GM12878 (cell line): ENCODE data around the gene PNLDC1. TPM values are rescaled to one million over a fixed set of nuclear protein-coding genes. Genes with fewer than 3 reads are reported as not detected.

Experiments used
- ATAC-seq: fragments of 200-7000 bp; cut with Tn5 transposase; 3 replicates; pipeline ENCODE4 v1.9.1; 2020; ENCODE audit warnings: mild to moderate bottlenecking, moderate library complexity
- BruUV-seq: library from RNA; stranded (reverse); fragments of 400-500 nt; replicated peaks from 2 replicates; lab custom pipeline; 2021; lab: Mats Ljungman, UMichigan
- CTCF ChIA-PET: fragments of 300-600 bp; sonication (Branson Sonifier 250); formaldehyde crosslinking; extraction: SDS; loops from one replicate; lab custom pipeline; 2021; ENCODE audit warnings: inconsistent platforms; lab: Yijun Ruan, JAX
- POLR2A ChIA-PET: fragments of 350-600 bp; formaldehyde crosslinking; extraction: SDS; loops from one replicate; lab custom pipeline; 2021; ENCODE audit warnings: inconsistent platforms; lab: Charles Lee
- RAD21 ChIA-PET: fragments of 300-600 bp; sonication (Branson Sonifier 250); formaldehyde crosslinking; loops from one replicate; lab custom pipeline; 2023; ENCODE audit warnings: antibody characterized with exemption; ENCODE audit not compliant: unreplicated experiment; lab: Charles Lee
- SMC1A ChIA-PET: fragments of 300-600 bp; sonication (Branson Sonifier 250); formaldehyde crosslinking; loops from one replicate; lab custom pipeline; 2023; ENCODE audit not compliant: unreplicated experiment, uncharacterized antibody; lab: Charles Lee
- DNase-seq: peaks from one replicate; pipeline ENCODE4 v3.0.0-alpha.2; 2011; ENCODE audit warnings: low read depth, low spot score
- FAIRE-seq: peaks from 3 replicates; lab custom pipeline; 2011; peaks lifted over from hg19 to GRCh38; lab: Jason Lieb, UNC
- H2AFZ ChIP-seq: 2 replicates; pipeline ENCODE4 v1.6.0; 2011; ENCODE audit warnings: low read depth, low read length, control low read depth; ENCODE audit not compliant: control insufficient read depth
- H3K27ac ChIP-seq: 2 replicates; pipeline ENCODE4 v1.5.1; 2011; ENCODE audit warnings: control low read depth; ENCODE audit not compliant: control insufficient read depth, insufficient read depth
- H3K27me3 ChIP-seq, 2 experiments: replicated peaks in 1 of 2; 2 replicates each; pipeline versions ENCODE4 v1.6.0 to v1.6.1; 2011; ENCODE audit warnings: low read length in 1 of 2; ENCODE audit not compliant: control insufficient read depth in 2 of 2, insufficient read depth in 2 of 2
- H3K36me3 ChIP-seq, 2 experiments: 2 replicates each; pipeline ENCODE4 v1.5.1; 2011; ENCODE audit warnings: low read length in 1 of 2; ENCODE audit not compliant: control insufficient read depth in 2 of 2, insufficient read depth in 2 of 2
- H3K4me1 ChIP-seq: 2 replicates; pipeline ENCODE4 v1.6.1; 2011; ENCODE audit warnings: mild to moderate bottlenecking, low read length, moderate library complexity, mixed read lengths; ENCODE audit not compliant: control insufficient read depth, insufficient read depth
- H3K4me2 ChIP-seq: 2 replicates; pipeline ENCODE4 v1.6.0; 2011; ENCODE audit warnings: control low read depth; ENCODE audit not compliant: control insufficient read depth, insufficient read depth
- H3K4me3 ChIP-seq: fragments of 200-600 bp; sonication (generic); 2 replicates; pipeline ENCODE4 v1.5.1; 2016
- H3K79me2 ChIP-seq: 2 replicates; pipeline ENCODE4 v1.6.0; 2011; ENCODE audit warnings: low read length; ENCODE audit not compliant: control insufficient read depth, insufficient read depth
- H3K9ac ChIP-seq: 2 replicates; pipeline ENCODE4 v1.8.0; 2011; ENCODE audit warnings: low read length, control low read depth, mixed read lengths; ENCODE audit not compliant: control insufficient read depth, insufficient read depth
- H3K9me3 ChIP-seq: replicated peaks from 3 replicates; pipeline ENCODE4 v1.5.1; 2011; ENCODE audit warnings: mild to moderate bottlenecking, low read length; ENCODE audit not compliant: control insufficient read depth, insufficient read depth
- H4K20me1 ChIP-seq: 2 replicates; pipeline ENCODE4 v1.6.0; 2011; ENCODE audit not compliant: control insufficient read depth, insufficient read depth
- BACH1 ChIP-seq: fragments of 450-650 bp; IDR thresholded peaks from 2 replicates; pipeline ENCODE4 v1.6.1; 2017; ENCODE audit warnings: mild to moderate bottlenecking, borderline replicate concordance
- BHLHE40 ChIP-seq, 2 experiments: fragments of 450-650 bp in 1 of 2; IDR thresholded peaks; 2 replicates each; pipeline ENCODE4 v1.6.1; 2011 to 2017; ENCODE audit warnings: low read depth in 2 of 2, borderline replicate concordance in 1 of 2, improper control_type of control experiment in 1 of 2, low read length in 1 of 2, mild to moderate bottlenecking in 1 of 2
- BRCA1 ChIP-seq: IDR thresholded peaks from 2 replicates; pipeline ENCODE4 v1.6.1; 2011; ENCODE audit warnings: low read depth, low read length, improper control_type of control experiment
- CREB1 ChIP-seq: IDR thresholded peaks from 2 replicates; pipeline ENCODE4 v1.6.1; 2012; ENCODE audit warnings: low read depth, mild to moderate bottlenecking, inconsistent platforms
- EED ChIP-seq: sonication (generic); IDR thresholded peaks from 2 replicates; pipeline ENCODE4 v1.6.1; 2016; ENCODE audit warnings: antibody characterized with exemption, low read depth
- EZH2 ChIP-seq: IDR thresholded peaks from 2 replicates; pipeline ENCODE4 v1.6.1; 2012; ENCODE audit warnings: low read depth, mild to moderate bottlenecking, control low read depth, inconsistent platforms, low read length, borderline replicate concordance; ENCODE audit not compliant: control insufficient read depth
- IKZF2 ChIP-seq, 2 experiments: fragments of 450-650 bp; IDR thresholded peaks; 2 replicates each; pipeline ENCODE4 v1.6.1; 2017; ENCODE audit warnings: mild to moderate bottlenecking in 2 of 2, moderate library complexity in 2 of 2
- IRF4 ChIP-seq: IDR thresholded peaks from 2 replicates; pipeline ENCODE4 v1.6.1; 2011; ENCODE audit warnings: low read depth, low read length
- LARP7 ChIP-seq: fragments of 450-650 bp; IDR thresholded peaks from 2 replicates; pipeline ENCODE4 v1.6.1; 2017; ENCODE audit warnings: mild to moderate bottlenecking
- MEF2A ChIP-seq: IDR thresholded peaks from 2 replicates; pipeline ENCODE4 v1.6.1; 2011; ENCODE audit warnings: low read depth, mild to moderate bottlenecking, low read length, moderate library complexity; ENCODE audit not compliant: insufficient read depth
- MEF2B ChIP-seq: fragments of 450-650 bp; IDR thresholded peaks from 2 replicates; pipeline ENCODE4 v1.6.1; 2018; ENCODE audit warnings: mild to moderate bottlenecking, moderate library complexity; ENCODE audit not compliant: partially characterized antibody, poor library complexity, severe bottlenecking
- NBN ChIP-seq: fragments of 450-650 bp; IDR thresholded peaks from 2 replicates; pipeline ENCODE4 v1.6.1; 2016
- NR2C1 ChIP-seq: fragments of 450-650 bp; IDR thresholded peaks from 2 replicates; pipeline ENCODE4 v1.6.1; 2017; ENCODE audit warnings: antibody characterized with exemption, mild to moderate bottlenecking, moderate library complexity
- NRF1 ChIP-seq: conservative IDR thresholded peaks from 2 replicates; pipeline ENCODE4 v1.6.1; 2011; ENCODE audit warnings: mild to moderate bottlenecking, low read depth, low read length, improper control_type of control experiment
- PAX5 ChIP-seq: IDR thresholded peaks from 2 replicates; pipeline ENCODE4 v1.6.1; 2011; ENCODE audit warnings: low read depth, low read length, borderline replicate concordance
- POLR2A ChIP-seq: IDR thresholded peaks from 2 replicates; pipeline ENCODE4 v1.6.1; 2011; ENCODE audit warnings: low read depth, mild to moderate bottlenecking, low read length
- POU2F2 ChIP-seq: IDR thresholded peaks from 3 replicates; pipeline ENCODE4 v1.6.1; 2011; ENCODE audit warnings: low read depth, mild to moderate bottlenecking, low read length, borderline replicate concordance
- RELA ChIP-seq: fragments of 450-650 bp; IDR thresholded peaks from 2 replicates; pipeline ENCODE4 v1.8.0; 2014; ENCODE audit warnings: borderline replicate concordance; ENCODE audit not compliant: partially characterized antibody
- RUNX3 ChIP-seq: IDR thresholded peaks from 2 replicates; pipeline ENCODE4 v1.6.1; 2012; ENCODE audit warnings: low read length, inconsistent platforms
- SIN3A ChIP-seq: IDR thresholded peaks from 2 replicates; pipeline ENCODE4 v1.6.1; 2012; ENCODE audit warnings: low read depth, low read length, improper control_type of control experiment
- SIX5 ChIP-seq: IDR thresholded peaks from 2 replicates; pipeline ENCODE4 v1.6.1; 2011; ENCODE audit warnings: mild to moderate bottlenecking, low read depth, low read length, moderate library complexity; ENCODE audit not compliant: severe bottlenecking
- SMAD5 ChIP-seq: IDR thresholded peaks from 2 replicates; pipeline ENCODE4 v1.6.1; 2016; ENCODE audit warnings: antibody characterized with exemption, low read depth
- SREBF1 ChIP-seq: IDR thresholded peaks from 2 replicates; pipeline ENCODE4 v1.6.1; 2012; ENCODE audit warnings: mild to moderate bottlenecking, low read length
- TCF12 ChIP-seq: IDR thresholded peaks from 2 replicates; pipeline ENCODE4 v1.6.1; 2011; ENCODE audit warnings: low read depth, mild to moderate bottlenecking, low read length
- YY1 ChIP-seq: IDR thresholded peaks from 2 replicates; pipeline ENCODE4 v1.6.1; 2011; ENCODE audit warnings: low read depth, mild to moderate bottlenecking, low read length
- ZBED1 ChIP-seq: IDR thresholded peaks from 2 replicates; pipeline ENCODE4 v1.6.1; 2016; ENCODE audit warnings: borderline replicate concordance
- ZNF384 ChIP-seq: IDR thresholded peaks from 2 replicates; pipeline ENCODE4 v1.6.1; 2012; ENCODE audit warnings: low read depth, mild to moderate bottlenecking, low read length, improper control_type of control experiment, borderline replicate concordance
- ZZZ3 ChIP-seq: IDR thresholded peaks from 2 replicates; pipeline ENCODE4 v1.6.1; 2011; ENCODE audit warnings: low read depth; ENCODE audit not compliant: control insufficient read depth, insufficient read length
- WGBS: methylation state at CpG from one replicate; pipeline ENCODE4 v1.1.6; 2016; ENCODE audit warnings: low lambda C conversion rate; ENCODE audit not compliant: insufficient replicate concordance, insufficient coverage; ENCODE audit errors: missing lambda C conversion rate; 5-methylcytosine and 5-hydroxymethylcytosine counted together
- in situ Hi-C: fragments of 300-500 bp; cut with MboI; formaldehyde crosslinking; loops from 9 replicates; pipeline ENCODE4 v1.14.3; 2018; ENCODE audit warnings: mixed read lengths
- intact Hi-C: fragments of 100-400 bp; cut with micrococcal nuclease; formaldehyde crosslinking; loops from one replicate; pipeline ENCODE4 v1.14.2; 2022; ENCODE audit not compliant: unreplicated experiment
- polyA plus RNA-seq, 11 experiments: library from polyadenylated mRNA; depleted of rRNA in 4 of 11; unstranded in 6 of 11; stranded (reverse) in 5 of 11; fragments of >200 nt; fragmentation: Nextera tagmentation in 4 of 11; fragmentation: Illumina TruSeq in 1 of 11; extraction: Ambion mirVana in 4 of 11; extraction: Trizol in 1 of 11; gene quantifications; 1 replicate in 1 of 11; 2 replicates in 10 of 11; pipeline versions ENCODE4 v1.2.1 to v1.2.3, GENCODE V29; 2011 to 2016; ENCODE audit warnings: inconsistent platforms in 2 of 11, missing spikeins in 2 of 11, low read depth in 1 of 11
- total RNA-seq, 4 experiments: library from RNA; depleted of rRNA in 3 of 4; stranded (reverse); fragments of >200 nt in 3 of 4; fragmentation: Illumina TruSeq in 1 of 4; extraction: Trizol in 1 of 4; gene quantifications; 2 replicates each; pipeline versions ENCODE4 v1.2.1 to v1.2.3, GENCODE V29; 2013 to 2021

The PNLDC1 gene
- total and polyA plus RNA-seq, 10 of the 15 experiments (the other 5 are each of a cell fraction or from before 2014, with no cell fraction given) = 0.06 to 0.25 (median 0.09) TPM; not detected in 2

- under 1% methylated on average over 45 of the region's 76 CpGs for whole genome bisulfite sequencing
- SMC1A ChIA-PET = interaction anchor here (0.7 to 3.6 kb wide), 9 partner anchors 19 to 71 kb away, joined by 3 to 20 read pairs (median 6); partner anchors contain the start of genes MRPL18, TCP1 and WTAP
- Histone ChIP-seq H3K27ac (peak within 1 kb of the TSS; percentile 96), H2AFZ (peak within 1 kb of the TSS; percentile 94), H3K4me2 (peak within 1 kb of the TSS; percentile 88), H3K9ac (peak within 1 kb of the TSS; percentile 81), H3K4me3 (peak within 1 kb of the TSS; percentile 93), H3K79me2 (peaks cover 26% of the 10 kb centered on the region), H3K9me3 (no peaks in the 10 kb centered on the region), H4K20me1 (no peaks in the 10 kb centered on the region), H3K4me1 (peaks cover 5% of the 10 kb centered on the region), H3K36me3 (peaks cover 4 to 15% of the 10 kb centered on the region in 2 experiments; a peak in 3 of 4 replicates), H3K27me3 (no peaks in the 10 kb centered on the region)
- ATAC-seq (peak; percentile 98), DNase-seq (peak; percentile 78), FAIRE-seq (peak; percentile 93)
- POLR2A ChIA-PET = interaction anchor here (1.2 to 4.8 kb wide), 10 partner anchors 10 to 218 kb away, joined by 3 to 50 read pairs (median 6); partner anchors contain the start of genes MRPL18, TCP1 and WTAP
- RAD21 ChIA-PET = interaction anchor here (0.6 to 2.3 kb wide), 6 partner anchors 27 to 35 kb away, joined by 3 to 10 read pairs (median 6); partner anchors contain the start of genes MRPL18, TCP1 and WTAP
- intact Hi-C loops (loop anchor here (1.0 to 2.0 kb wide), 3 partner anchors 27 to 69 kb away; partner anchors contain the start of genes SOD2 and TCP1), in situ Hi-C loops (no loop called here)
- CTCF ChIA-PET = interaction anchor here (0.6 to 1.9 kb wide), 8 partner anchors 11 to 72 kb away, joined by 3 to 8 read pairs (median 4); partner anchors contain the start of gene WTAP
- BruUV-seq = no TSS peak
- peak; percentile 77 for TF ChIP-seq CREB1
- TF ChIP-seq BACH1 = peak; percentile 29; the same call in 1 of the 2 replicates
- TF ChIP-seq POLR2A = peak; percentile 88
- TF ChIP-seq TCF12 = no peak
- TF ChIP-seq NBN = peak; percentile 64; the same call in 1 of the 2 replicates
- no peak; the same call in 1 of the 2 replicates for TF ChIP-seq SREBF1
- TF ChIP-seq LARP7 = peak; percentile 91
- no peak; the same call in 1 of the 2 replicates for TF ChIP-seq SIN3A
- TF ChIP-seq BHLHE40 (IDR thresholded peaks at IDR 0.05; ENCODE audit: borderline replicate concordance in 1 of 2, low read depth in 2 of 2, low read length in 1 of 2) = no peak; a peak in 1 of 4 replicates
- no peak for TF ChIP-seq NR2C1
- TF ChIP-seq IKZF2 (IDR thresholded peaks at IDR 0.05) = peak; percentile 27 to 29; a peak in 1 of 4 replicates
- no peak for TF ChIP-seq RUNX3
- TF ChIP-seq SMAD5 = no peak
- TF ChIP-seq YY1 = peak; percentile 69
- TF ChIP-seq PAX5 = no peak
- no peak; the same call in 2 of the 3 replicates for TF ChIP-seq POU2F2
- TF ChIP-seq NRF1 = peak; percentile 85
- no peak for TF ChIP-seq SIX5
- TF ChIP-seq MEF2A = no peak
- TF ChIP-seq EZH2 = no peak
- TF ChIP-seq BRCA1 = no peak
- TF ChIP-seq IRF4 = no peak
- TF ChIP-seq RELA = peak; percentile 65
- TF ChIP-seq ZNF384 = no peak
- no peak for TF ChIP-seq ZZZ3
- no peak for TF ChIP-seq ZBED1
- TF ChIP-seq EED = 0 out of 2 replicates have a peak, but pooled peaks have one; percentile 19
- TF ChIP-seq MEF2B = no peak
These were observed 38.0 kb upstream of the PNLDC1 start, which contains the start of gene ACAT2 for GRCh38 chr6:159761873-159762680. ACAT2 (plus strand) TSS chr6:159762045; CDS start chr6:159762088, 43 bp downstream.
